Activated effector memory CD4-positive, alpha-beta T cell treated with Interleukin-2 at 50 U/mL for 16 hours (primary cell): ENCODE measurements around the gene TMPRSS7.

Experiments used
- DNase-seq: peaks from one replicate; pipeline ENCODE4 v3.0.0-alpha.2; 2020

The TMPRSS7 gene

GRCh38 chr3:112129925-112130637, 95.5 kb downstream of the TMPRSS7 start:
- no peak for DNase-seq

DNA sequence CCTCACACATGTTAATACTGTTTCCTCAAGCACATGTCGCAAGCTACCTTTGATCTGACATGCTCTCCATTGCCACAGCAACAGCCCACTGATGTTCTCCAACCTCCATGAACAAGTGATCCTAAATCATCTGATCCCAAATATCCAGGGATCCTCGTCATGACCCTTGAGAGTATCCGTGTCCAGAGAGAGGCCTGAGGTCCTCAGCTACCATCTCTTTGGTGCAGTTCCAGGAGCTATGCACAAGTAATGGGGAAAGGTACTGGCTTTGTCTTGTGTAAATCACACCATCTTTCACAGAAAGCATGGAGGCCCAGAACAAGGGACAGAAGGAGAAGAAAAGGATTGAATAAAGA, 96.1 kb downstream of the TMPRSS7 start:
- DNase-seq: no peak
